Renal cortical epithelial cell (primary cell): Measurements from ENCODE around the gene RPS19BP1. TPM values are rescaled to one million over a fixed set of nuclear protein-coding genes. Genes with fewer than 3 reads are reported as not detected.
A peak's percentile ranks its signal among the peaks of the same experiment; 100 is the strongest.

ENCODE experiments used
- DNase-seq: peaks from one replicate; pipeline ENCODE4 v3.0.0-alpha.2; 2011; ENCODE audit warnings: low read depth
- total RNA-seq: library from RNA; depleted of rRNA; stranded (reverse); fragments of >200 nt; gene quantifications from 2 replicates; pipeline ENCODE4 v1.2.3, GENCODE V29; 2014

RPS19BP1 gene
- total RNA-seq: 47.1 and 49.5 TPM in 2 replicates

- DNase-seq: peak; percentile 99
These were observed at the start of gene RPS19BP1 for GRCh38 chr22:39532215-39533073. Gene RPS19BP1, minus strand, starts transcription at chr22:39532748. Its CDS starts 10 bp downstream, at chr22:39532738.

GRCh38 chr22:39581303-39581702, 48.8 kb upstream of the RPS19BP1 start:
- no peak for DNase-seq

GRCh38 chr22:39580795-39581194, 48.2 kb upstream of the RPS19BP1 start:
- DNase-seq: no peak

- no peak for DNase-seq
These were observed 47.5 kb upstream of the RPS19BP1 start for GRCh38 chr22:39580006-39580441.

- DNase-seq: no peak
These were observed 45.4 kb upstream of the RPS19BP1 start for GRCh38 chr22:39577900-39578299.

- DNase-seq: no peak
These were observed 44.8 kb upstream of the RPS19BP1 start for GRCh38 chr22:39577366-39577765.

- DNase-seq: no peak
These were observed 43.5 kb upstream of the RPS19BP1 start for GRCh38 chr22:39576027-39576426.

GRCh38 chr22:39575552-39575825, 42.9 kb upstream of the RPS19BP1 start:
- no peak for DNase-seq

- peak; percentile 87 for DNase-seq
These were observed 42.4 kb upstream of the RPS19BP1 start for GRCh38 chr22:39574779-39575551.

GRCh38 chr22:39571538-39571937, 39.0 kb upstream of the RPS19BP1 start:
- DNase-seq: no peak

- DNase-seq: no peak
These were observed 38.1 kb upstream of the RPS19BP1 start, which contains the start of gene CACNA1I for GRCh38 chr22:39570665-39571064. Gene CACNA1I, plus strand, starts transcription at chr22:39570753. Its CDS starts 0 bp downstream, at chr22:39570753.

- no peak for DNase-seq
These were observed 37.7 kb upstream of the RPS19BP1 start for GRCh38 chr22:39570226-39570625.

- no peak for DNase-seq
These were observed 36.5 kb upstream of the RPS19BP1 start for GRCh38 chr22:39569066-39569465.

- DNase-seq: no peak
These were observed 35.9 kb upstream of the RPS19BP1 start for GRCh38 chr22:39568278-39568981.

- no peak for DNase-seq
These were observed 34.8 kb upstream of the RPS19BP1 start for GRCh38 chr22:39567135-39567946.

GRCh38 chr22:39565414-39565944, 32.9 kb upstream of the RPS19BP1 start:
- DNase-seq: no peak

- DNase-seq: no peak
These were observed 31.3 kb upstream of the RPS19BP1 start for GRCh38 chr22:39563571-39564428.

GRCh38 chr22:39562839-39563489, 30.4 kb upstream of the RPS19BP1 start:
- DNase-seq: no peak

GRCh38 chr22:39560127-39560526, 27.6 kb upstream of the RPS19BP1 start:
- no peak for DNase-seq
